Fibroblast of peridontal ligament (primary cell): ENCODE data around the gene TACC3.

ENCODE experiments used
- DNase-seq: peaks from one replicate; pipeline ENCODE4 v3.0.0-alpha.2; 2010; ENCODE audit errors: extremely low read depth

Gene TACC3

GRCh38 chr4:1703867-1704266 is 17.5 kb upstream of the TACC3 start:
- no peak for DNase-seq

DNA sequence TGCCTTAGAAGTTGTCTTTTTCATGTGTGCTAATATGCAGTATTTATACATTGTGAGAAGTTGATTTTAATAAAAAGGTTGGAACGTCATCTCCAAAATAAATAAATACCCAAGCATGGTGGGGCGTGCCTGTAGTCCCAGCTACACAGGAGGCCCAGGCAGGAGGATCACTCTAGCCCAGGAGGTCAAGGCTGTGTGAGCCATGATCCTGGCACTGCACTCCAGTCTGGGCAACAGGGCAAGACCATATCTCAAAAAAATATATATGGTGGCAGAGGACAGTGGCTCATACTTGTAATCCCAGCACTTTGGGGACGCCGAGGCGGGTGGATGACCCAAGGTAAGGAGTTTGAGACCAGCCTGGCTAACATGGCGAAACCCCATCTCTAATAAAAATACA is 15.6 kb upstream of the TACC3 start:
- no peak for DNase-seq

DNA sequence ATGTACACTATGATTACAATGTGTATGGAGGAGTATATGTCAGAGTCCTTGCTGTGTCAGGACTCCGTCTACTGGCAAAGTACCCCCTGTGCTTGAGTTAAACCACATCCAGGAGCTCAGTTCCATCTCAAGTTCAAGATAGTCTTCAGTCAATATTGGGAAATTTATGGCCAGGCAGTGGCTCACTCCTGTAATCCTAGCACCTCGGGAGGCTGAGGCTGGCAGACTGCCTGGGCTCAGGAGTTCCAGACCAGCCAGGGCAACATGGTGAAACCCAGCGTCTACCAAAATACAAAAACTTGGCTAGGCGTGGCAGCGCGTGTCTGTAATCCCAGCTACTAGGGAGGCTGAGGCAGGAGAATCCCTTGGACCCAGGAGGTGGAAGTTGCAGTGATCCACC is 15.0 kb upstream of the TACC3 start:
- DNase-seq, result no peak

GRCh38 chr4:1708581-1708980 is 12.7 kb upstream of the TACC3 start:
- DNase-seq, result no peak

- no peak for DNase-seq
These were observed 10.2 kb upstream of the TACC3 start for GRCh38 chr4:1711055-1711570.

DNA sequence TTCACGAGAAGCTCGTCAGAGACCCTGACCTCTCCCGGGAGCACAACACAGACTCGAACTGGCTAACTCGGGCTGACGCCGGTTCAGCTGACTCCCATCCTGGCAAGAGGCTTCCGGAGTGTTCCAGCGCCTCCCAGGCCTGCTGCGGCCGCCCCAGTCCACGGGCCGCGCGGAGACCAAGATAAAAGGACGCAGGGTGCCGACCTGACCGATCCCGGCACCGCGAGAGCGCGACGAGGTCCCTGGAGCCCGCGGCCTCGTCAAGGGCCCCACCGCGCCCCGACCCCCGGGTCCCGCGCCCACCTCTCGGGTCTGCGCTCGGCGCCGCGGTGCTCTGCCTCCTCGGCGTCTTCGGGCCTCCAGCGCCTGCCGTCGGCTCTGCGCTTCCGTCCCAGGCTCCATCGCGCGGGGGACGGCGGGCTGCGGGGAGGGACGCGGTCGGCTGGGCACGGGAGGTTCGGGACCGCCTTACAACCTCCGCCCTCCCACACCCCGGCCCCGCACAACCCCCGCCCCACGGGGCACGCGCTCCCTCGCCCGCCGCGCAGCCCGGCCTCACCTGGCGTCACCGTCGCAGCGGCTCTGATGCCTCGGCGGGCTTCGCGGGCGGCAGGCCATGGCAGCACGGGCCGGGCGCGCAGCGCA is 9.6 kb upstream of the TACC3 start:
- DNase-seq, result peak; percentile 43

DNA sequence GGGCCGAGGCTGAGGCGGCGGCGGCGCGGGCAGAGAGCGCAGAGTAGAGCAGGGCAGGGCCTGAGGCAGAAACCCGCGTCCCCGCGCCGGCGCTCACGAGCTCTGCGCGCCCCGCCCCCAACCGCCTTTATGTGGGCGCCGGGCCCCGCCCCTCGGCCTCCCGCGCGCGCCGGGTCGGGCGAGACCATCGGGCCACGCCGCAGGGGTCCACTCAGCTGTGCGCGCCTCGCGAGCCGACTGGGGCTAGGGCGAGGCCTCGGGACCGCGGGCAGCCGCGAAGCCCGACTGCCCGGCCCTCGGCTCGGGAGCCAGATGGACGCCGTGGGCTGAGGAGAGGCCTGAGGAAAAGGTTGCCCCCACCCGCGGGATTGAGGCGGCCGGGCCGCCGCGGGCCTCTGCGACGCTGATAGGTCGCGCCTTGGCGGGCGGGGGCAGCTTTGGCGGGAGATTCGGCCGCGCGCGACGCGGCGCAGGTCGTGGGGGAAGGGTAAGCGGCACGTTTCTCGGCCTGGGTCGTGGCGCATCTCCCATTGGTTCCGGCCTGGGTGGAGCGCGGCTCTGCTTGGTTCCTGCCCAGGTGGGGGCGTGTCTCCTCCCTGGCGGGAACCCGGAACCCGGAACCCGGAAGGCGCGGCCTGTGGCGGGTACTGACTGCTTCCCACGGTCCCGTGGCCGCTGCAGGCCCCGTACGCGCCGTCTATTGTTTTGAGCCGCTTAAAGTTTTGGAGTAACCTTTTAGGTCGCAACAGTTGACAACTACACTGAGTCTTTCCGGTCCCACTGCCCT is 8.9 kb upstream of the TACC3 start, which contains the start of gene SLBP:
SLBP (minus strand) TSS at position 104 of the 787 bp plus-strand sequence. CDS start 131 bp downstream, outside the sequence.
- DNase-seq, result peak; percentile 80

DNA sequence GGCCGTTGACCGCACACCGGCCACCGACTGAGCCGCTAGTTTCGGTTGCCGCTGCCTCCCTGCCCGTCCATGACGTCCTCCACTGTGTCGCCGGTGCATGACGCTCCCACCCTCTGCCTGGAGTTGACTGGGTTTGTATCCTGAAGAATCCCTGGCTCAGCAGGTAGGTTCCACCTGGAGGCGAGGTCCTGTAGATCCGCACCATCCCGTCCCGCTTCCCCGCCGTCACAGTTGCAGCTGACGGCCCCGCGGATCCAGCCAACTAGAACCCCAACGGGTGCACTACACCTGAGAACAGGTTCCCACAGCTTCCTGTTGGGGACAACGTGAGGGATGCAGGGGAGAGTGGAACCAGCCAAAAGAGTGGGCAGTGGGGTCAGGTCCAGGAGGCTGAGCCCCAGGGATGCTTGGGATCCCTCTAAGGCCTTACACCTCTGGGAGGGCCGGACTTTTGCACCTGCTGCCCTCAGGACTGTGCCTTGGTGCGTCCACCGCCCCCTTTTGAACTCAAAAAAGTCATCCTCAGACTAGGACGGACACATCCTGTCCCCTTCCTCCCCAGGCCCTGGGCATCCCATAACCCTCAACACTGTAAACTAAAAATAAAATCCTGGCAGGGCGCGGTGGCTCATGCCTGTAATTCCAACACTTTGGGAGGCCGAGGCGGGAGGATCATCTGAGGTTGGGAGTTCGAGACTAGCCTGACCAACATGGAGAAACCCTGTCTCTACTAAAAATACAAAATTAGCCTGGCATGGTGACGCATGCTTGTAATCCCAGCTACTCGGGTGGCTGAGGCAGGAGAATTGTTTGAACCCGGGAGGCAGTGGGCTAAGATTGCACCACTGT is 8.1 kb upstream of the TACC3 start:
- DNase-seq, result no peak

DNA sequence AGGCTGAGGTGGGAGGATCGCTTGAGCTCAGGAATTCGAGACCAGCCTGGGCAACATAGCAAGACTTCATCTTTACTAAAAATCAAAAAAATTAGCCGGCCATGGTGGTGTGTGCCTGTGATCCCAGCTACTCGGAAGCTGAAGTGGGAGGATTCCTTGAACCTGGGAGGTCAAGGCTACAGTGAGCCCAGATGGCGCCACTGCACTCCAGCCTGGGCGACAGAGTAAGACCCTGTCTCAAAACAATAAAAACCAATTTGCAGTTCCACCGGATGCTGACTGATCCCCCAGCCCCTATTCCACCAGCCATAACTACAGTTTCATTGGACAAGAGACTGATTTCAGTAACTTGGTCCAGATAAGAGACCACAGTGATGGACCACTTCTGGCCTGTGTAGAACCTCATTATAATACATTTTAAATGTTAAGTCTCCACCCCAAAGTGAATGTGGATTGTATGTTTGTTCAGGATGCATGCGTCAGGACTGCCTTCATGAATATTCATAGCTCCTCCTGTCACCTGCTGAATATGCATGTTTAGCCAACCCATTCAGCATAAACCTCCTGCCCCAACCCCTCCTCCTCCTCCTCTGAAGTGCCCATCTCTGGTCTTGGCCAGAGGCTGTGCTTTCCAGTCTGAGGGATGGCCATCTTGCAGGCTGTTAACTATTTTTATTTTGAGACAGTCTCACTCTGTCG is 6.9 kb upstream of the TACC3 start:
- no peak for DNase-seq

DNA sequence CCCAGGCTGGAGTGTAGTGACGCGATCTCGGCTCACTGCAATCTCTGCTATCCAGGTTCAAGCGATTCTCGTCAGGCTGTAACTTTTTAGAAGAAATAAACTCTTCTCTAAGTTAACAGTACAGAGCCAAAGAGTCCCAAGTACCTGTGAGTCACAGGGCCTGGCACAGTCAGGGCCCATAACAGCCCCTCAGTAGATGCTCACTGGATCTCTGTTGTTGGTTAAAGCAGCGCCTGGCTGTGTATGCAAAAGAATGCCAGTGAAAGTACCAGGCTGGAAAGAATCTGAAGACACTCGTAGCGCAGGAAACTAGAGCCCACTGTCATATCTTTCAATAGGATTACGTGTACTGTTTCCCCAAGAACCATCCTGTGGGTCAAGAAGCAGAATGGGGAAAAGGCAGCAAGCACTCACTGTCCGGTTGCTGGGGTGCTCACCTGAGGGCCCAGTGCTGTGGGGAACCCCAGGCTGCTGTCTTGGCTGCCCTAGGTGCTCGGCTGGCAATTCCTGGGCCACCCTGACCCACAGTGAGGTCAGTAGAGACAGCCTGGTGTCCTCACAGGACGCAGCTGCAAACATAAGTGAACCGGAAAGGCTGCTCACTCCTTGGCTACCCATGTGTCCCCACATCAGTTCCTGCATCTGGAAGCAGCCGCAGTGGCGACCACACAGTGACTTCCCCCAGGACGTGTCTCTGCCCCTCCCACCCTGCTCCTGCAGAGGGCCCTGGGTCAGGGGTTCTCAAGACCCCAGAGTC is 6.1 kb upstream of the TACC3 start:
- no peak for DNase-seq

DNA sequence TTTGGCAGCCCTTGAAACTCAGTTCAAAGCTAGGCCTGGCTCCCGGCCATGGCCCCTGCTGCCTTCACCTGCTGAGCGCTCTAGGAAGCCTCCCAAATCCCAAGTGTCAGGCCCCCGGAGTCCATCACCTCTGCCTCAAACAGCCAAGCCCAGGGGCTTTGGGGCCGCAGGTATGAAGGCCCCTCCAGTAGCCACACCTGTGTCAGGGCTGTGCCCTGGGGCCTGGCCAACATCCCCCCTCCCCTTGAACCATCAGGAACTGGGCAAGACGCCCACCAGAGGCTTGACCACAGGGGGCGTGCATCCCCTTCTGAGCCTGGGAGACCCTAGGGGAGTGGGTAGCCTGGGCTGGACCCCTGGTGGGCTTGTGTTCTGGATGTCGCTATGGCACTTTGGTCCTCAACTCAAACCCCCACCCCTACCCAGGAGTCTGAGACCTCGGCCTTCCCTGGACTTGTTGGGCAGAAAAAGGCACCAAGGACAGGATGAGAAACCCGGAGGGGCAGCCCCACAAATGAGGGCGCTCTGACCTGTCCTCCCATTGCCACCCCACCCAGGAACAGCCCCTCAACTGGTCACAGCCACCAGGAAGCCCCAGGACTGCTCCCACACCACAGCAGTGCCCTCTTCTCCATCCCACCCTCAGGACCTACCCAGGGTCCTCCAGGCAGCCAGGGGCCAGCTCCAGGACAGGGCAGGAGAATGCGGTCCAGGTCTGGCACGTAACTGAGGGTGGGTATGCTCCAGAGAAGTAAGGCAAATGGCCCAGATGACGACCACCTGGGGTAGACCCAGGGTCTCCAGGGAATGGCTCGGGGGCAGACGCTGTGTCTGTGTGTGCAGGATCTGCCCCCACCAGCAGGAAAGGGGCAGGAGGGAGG is 5.0 kb upstream of the TACC3 start:
- DNase-seq, result no peak

DNA sequence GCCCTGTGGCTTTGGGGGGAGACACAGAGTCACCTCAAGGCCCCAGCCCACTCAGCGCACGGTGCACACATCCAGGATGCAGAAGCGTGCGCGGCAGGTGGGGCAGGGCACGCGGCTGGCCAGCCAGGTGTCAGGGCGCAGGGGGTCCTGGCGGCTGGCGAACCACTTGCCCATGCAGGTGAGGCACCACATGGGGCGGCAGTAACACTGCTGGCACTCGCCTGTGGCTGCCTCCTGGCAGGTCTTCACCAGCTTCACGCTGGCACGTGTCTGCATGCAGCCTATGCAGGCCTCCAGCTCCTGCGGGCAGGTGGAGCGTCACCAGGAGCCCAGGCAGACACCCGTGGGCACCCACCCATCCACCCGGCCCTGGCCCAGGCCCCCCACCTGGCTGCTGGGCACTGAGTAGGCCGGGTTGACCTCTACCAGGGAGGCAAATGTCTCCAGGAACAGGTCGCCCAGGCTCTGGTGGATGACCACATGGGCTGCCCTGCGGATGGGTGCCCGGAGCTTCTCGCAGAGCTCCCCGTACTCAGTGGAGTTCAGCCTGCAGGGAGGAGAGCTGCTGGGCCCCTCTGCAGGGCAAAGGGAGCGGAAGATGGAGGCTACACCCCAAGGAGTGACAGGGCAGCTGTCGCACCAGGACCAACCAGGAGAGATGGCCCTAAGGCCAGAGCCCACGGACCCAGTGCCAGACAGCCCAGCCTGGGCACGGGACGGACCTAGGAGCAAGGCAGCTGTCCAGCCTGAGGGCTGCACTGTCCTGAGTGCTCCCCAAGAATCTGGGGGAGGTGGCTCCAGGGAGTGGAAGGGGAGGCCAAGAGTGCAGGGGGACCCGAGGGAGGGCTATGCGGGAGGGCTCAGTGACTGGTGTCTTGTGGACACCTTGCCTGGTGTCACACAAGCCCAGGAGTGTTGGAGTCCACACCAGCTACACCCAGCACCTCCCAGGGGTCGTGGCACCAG is 3.9 kb upstream of the TACC3 start:
- DNase-seq, result no peak

DNA sequence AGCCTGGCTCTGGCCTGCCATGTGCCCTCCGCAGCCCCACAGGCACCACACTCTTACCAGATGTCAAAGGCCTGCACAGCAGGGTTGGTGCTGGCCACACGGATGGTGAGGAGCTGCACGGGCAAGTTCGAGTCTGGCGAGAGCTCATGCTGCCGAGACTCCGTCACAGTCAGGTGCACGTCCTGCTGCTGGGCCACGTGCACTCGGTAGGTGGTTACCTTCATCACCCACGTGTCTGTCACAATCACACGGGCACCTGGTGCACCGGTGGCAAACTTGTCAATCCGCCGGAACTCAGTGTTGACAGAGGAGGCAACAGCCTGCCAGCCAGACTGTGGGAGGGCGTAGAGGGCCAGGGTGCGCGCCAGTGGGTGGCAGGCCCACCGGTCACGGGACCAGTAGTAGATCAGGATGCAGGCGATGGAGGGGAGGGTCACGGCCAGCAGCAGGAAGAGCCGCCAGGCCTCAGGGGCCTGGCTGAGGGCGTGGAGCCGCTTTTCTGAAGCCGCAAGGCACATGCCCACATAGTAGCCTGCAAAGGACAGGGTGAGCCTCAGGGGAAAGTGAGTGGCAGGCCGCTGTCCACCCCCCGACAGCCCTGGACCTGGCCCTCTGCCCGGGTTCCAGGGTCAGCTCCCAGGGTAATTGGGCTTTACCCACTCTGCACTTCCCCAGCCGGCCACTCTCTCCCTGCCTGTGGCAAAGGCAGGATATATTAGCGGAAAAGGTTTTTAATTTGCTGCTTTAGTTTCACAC is 3.0 kb upstream of the TACC3 start:
- DNase-seq, result no peak

DNA sequence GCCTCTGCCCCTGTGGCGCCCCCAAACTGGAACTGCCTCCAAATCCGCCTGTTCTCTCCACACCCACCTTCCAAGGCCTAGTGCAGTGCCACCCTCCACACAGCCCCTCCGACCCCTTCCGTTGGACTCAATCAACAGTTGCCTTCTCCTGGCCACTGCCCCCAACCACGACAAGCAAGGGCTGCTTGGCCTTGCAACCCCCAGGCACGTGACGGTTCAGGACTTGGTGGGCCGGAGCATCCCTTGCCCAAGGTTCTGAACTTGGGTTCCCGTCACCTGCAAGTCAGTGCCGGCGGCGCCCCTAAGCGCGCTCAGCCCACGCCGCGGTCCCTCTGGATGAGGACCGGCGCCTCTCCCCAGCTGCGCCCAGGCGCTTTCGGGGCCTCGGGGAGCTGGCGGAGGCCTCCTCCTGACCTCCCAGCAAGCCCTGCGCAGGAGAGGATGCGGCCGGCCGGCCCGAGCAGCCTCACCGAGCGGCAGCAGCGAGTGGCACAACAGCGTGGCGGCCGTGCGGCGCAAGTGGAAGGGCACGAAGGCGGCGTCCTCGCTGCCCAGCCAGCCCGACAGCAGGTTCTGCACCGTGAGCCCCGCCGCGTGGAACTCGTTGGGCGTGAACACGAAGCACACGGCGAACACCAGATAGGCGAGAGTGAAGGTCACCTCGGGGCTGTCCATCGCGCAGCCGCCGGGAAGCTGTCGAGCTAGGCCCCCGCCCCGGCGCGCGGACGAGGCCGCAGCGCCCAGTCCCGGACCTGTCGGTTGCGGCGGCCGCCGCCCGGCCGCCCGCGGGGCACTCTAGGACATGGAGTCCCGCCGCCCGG is 948 bp upstream of the TACC3 start:
- peak; percentile 18 for DNase-seq

- no peak for DNase-seq
These were observed 587 bp downstream of the TACC3 start for GRCh38 chr4:1721666-1722550.

DNA sequence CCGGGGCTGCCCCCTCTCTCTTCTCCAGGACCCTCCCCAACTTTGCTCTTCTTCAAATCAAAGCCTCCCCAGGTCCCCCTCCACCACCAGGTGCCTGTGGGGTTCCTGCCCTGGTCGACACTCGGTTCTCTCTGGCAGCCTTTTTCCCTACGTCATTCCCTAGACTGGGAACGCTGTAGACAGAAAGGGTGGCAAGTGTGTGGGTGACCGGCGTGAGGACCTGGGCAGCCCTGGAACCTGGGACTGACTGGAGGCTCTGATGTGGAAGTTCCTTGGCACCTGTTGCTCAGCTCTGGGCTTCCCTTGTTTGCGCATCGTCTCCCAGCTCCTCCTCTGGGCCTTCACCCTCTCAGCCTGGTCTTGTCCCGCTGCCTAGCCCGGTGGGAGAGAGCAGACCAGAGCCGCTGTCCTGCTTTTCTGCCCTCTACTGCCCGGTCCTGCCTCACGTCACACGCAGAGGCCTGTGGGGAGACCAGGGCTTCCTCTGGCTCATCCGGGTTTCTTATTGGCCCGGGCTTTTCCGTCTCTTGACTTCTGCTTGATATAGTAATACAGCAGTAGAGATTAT is 1.3 kb downstream of the TACC3 start:
- no peak for DNase-seq
